ENCODE measurements around the gene SGCD.

DNA sequence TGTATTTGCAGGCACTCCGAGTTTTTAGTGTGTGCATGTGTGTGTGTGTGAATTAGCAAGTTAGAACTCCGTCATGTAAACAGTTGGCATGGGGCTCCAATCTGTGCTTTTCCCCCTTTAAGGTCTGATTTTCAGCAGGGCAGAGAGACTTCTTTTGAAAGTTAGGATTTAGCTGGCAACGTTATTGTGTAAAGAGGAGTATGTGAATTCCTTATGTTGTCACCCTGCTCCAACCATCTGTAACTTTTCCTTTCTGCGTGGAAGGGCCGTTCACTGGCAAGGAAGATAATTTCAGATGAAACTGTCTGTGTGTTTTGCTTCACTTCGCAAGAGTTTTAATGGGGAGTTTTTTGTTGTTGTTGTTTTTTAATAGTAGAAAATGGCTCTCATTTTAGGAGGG, 332 bp downstream of the SGCD start:
- TF ChIP-seq ZNF610 (tag by site-specific recombination; IDR thresholded peaks at IDR 0.05; ENCODE audit: borderline replicate concordance), result no peak
- no peak for TF ChIP-seq OSR2 (tag by site-specific recombination; IDR thresholded peaks at IDR 0.05)
- TF ChIP-seq, protein P1, sequence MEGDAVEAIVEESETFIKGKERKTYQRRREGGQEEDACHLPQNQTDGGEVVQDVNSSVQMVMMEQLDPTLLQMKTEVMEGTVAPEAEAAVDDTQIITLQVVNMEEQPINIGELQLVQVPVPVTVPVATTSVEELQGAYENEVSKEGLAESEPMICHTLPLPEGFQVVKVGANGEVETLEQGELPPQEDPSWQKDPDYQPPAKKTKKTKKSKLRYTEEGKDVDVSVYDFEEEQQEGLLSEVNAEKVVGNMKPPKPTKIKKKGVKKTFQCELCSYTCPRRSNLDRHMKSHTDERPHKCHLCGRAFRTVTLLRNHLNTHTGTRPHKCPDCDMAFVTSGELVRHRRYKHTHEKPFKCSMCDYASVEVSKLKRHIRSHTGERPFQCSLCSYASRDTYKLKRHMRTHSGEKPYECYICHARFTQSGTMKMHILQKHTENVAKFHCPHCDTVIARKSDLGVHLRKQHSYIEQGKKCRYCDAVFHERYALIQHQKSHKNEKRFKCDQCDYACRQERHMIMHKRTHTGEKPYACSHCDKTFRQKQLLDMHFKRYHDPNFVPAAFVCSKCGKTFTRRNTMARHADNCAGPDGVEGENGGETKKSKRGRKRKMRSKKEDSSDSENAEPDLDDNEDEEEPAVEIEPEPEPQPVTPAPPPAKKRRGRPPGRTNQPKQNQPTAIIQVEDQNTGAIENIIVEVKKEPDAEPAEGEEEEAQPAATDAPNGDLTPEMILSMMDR (tag by site-specific recombination; IDR thresholded peaks at IDR 0.05), result no peak
- TF ChIP-seq, protein P2, sequence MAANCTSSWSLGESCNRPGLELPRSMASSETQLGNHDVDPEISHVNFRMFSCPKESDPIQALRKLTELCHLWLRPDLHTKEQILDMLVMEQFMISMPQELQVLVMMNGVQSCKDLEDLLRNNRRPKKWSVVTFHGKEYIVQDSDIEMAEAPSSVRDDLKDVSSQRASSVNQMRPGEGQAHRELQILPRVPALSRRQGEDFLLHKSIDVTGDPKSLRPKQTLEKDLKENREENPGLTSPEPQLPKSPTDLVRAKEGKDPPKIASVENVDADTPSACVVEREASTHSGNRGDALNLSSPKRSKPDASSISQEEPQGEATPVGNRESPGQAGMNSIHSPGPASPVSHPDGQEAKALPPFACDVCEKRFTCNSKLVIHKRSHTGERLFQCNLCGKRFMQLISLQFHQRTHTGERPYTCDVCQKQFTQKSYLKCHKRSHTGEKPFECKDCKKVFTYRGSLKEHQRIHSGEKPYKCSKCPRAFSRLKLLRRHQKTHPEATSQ (tag by site-specific recombination; IDR thresholded peaks at IDR 0.05), result no peak
- TF ChIP-seq, protein P3, sequence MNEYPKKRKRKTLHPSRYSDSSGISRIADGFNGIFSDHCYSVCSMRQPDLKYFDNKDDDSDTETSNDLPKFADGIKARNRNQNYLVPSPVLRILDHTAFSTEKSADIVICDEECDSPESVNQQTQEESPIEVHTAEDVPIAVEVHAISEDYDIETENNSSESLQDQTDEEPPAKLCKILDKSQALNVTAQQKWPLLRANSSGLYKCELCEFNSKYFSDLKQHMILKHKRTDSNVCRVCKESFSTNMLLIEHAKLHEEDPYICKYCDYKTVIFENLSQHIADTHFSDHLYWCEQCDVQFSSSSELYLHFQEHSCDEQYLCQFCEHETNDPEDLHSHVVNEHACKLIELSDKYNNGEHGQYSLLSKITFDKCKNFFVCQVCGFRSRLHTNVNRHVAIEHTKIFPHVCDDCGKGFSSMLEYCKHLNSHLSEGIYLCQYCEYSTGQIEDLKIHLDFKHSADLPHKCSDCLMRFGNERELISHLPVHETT (tag by site-specific recombination; IDR thresholded peaks at IDR 0.05), result no peak
- TF ChIP-seq, protein P4, sequence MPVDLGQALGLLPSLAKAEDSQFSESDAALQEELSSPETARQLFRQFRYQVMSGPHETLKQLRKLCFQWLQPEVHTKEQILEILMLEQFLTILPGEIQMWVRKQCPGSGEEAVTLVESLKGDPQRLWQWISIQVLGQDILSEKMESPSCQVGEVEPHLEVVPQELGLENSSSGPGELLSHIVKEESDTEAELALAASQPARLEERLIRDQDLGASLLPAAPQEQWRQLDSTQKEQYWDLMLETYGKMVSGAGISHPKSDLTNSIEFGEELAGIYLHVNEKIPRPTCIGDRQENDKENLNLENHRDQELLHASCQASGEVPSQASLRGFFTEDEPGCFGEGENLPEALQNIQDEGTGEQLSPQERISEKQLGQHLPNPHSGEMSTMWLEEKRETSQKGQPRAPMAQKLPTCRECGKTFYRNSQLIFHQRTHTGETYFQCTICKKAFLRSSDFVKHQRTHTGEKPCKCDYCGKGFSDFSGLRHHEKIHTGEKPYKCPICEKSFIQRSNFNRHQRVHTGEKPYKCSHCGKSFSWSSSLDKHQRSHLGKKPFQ (tag by site-specific recombination; IDR thresholded peaks at IDR 0.05), result no peak
- no peak for TF ChIP-seq ZNF776 (tag by site-specific recombination; IDR thresholded peaks at IDR 0.05; ENCODE audit: borderline replicate concordance)
- TF ChIP-seq, protein P5, sequence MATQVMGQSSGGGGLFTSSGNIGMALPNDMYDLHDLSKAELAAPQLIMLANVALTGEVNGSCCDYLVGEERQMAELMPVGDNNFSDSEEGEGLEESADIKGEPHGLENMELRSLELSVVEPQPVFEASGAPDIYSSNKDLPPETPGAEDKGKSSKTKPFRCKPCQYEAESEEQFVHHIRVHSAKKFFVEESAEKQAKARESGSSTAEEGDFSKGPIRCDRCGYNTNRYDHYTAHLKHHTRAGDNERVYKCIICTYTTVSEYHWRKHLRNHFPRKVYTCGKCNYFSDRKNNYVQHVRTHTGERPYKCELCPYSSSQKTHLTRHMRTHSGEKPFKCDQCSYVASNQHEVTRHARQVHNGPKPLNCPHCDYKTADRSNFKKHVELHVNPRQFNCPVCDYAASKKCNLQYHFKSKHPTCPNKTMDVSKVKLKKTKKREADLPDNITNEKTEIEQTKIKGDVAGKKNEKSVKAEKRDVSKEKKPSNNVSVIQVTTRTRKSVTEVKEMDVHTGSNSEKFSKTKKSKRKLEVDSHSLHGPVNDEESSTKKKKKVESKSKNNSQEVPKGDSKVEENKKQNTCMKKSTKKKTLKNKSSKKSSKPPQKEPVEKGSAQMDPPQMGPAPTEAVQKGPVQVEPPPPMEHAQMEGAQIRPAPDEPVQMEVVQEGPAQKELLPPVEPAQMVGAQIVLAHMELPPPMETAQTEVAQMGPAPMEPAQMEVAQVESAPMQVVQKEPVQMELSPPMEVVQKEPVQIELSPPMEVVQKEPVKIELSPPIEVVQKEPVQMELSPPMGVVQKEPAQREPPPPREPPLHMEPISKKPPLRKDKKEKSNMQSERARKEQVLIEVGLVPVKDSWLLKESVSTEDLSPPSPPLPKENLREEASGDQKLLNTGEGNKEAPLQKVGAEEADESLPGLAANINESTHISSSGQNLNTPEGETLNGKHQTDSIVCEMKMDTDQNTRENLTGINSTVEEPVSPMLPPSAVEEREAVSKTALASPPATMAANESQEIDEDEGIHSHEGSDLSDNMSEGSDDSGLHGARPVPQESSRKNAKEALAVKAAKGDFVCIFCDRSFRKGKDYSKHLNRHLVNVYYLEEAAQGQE (tag by site-specific recombination; IDR thresholded peaks at IDR 0.05), result no peak
- TF ChIP-seq BCL11A (tag by site-specific recombination; IDR thresholded peaks at IDR 0.05; ENCODE audit: low read depth), result no peak
- no peak for TF ChIP-seq ZFP37 (tag by site-specific recombination; IDR thresholded peaks at IDR 0.05)
- no peak for TF ChIP-seq ZNF747 (tag by site-specific recombination; IDR thresholded peaks at IDR 0.05)
- no peak for TF ChIP-seq ZNF785 (tag by site-specific recombination; IDR thresholded peaks at IDR 0.05)
- no peak for TF ChIP-seq ZNF211 (tag by site-specific recombination; IDR thresholded peaks at IDR 0.05; ENCODE audit: low read depth)

Measured in HEK293 (cell line).